NCI-H2196 treated with DMSO at 0.1 percent for 48 hours (cell line): ENCODE measurements around the gene MAN2A1.

ENCODE experiments used
- DNase-seq: peaks from one replicate; lab custom pipeline; 2025; ENCODE audit not compliant: unreplicated experiment; lab: John Stamatoyannopoulos, UW

The MAN2A1 gene

GRCh38 chr5:109678447-109678846, 11.3 kb upstream of the MAN2A1 start:
- no peak for DNase-seq

- DNase-seq, result no peak
These were observed 8.0 kb upstream of the MAN2A1 start for GRCh38 chr5:109681763-109682162.

GRCh38 chr5:109682383-109682782, 7.3 kb upstream of the MAN2A1 start:
- no peak for DNase-seq

GRCh38 chr5:109685916-109686315, 3.8 kb upstream of the MAN2A1 start:
- DNase-seq, result no peak

- DNase-seq, result peak; percentile 67
These were observed 1.1 kb upstream of the MAN2A1 start for GRCh38 chr5:109688630-109688969.

GRCh38 chr5:109688970-109689739, 572 bp upstream of the MAN2A1 start:
- DNase-seq, result peak; percentile 85

- no peak for DNase-seq
These were observed 681 bp downstream of the MAN2A1 start for GRCh38 chr5:109690242-109690974.

GRCh38 chr5:109690975-109691574, 1.3 kb downstream of the MAN2A1 start:
- peak; percentile 66 for DNase-seq

GRCh38 chr5:109691996-109692395, 2.3 kb downstream of the MAN2A1 start:
- no peak for DNase-seq

GRCh38 chr5:109692852-109693251, 3.1 kb downstream of the MAN2A1 start:
- DNase-seq, result no peak

GRCh38 chr5:109693535-109694400, 4.0 kb downstream of the MAN2A1 start:
- no peak for DNase-seq

GRCh38 chr5:109694451-109694891, 4.7 kb downstream of the MAN2A1 start:
- no peak for DNase-seq

- no peak for DNase-seq
These were observed 5.5 kb downstream of the MAN2A1 start for GRCh38 chr5:109695005-109695926.

- DNase-seq, result no peak
These were observed 7.6 kb downstream of the MAN2A1 start for GRCh38 chr5:109697339-109697738.

GRCh38 chr5:109700516-109701153, 10.9 kb downstream of the MAN2A1 start:
- DNase-seq, result no peak

GRCh38 chr5:109701252-109701651, 11.5 kb downstream of the MAN2A1 start:
- no peak for DNase-seq

GRCh38 chr5:109701792-109702191, 12.1 kb downstream of the MAN2A1 start:
- no peak for DNase-seq

- no peak for DNase-seq
These were observed 13.4 kb downstream of the MAN2A1 start for GRCh38 chr5:109703166-109703565.

- no peak for DNase-seq
These were observed 14.1 kb downstream of the MAN2A1 start for GRCh38 chr5:109703829-109704228.
